ENCODE data around the gene POLE. TPM values are rescaled to one million over a fixed set of nuclear protein-coding genes. Genes with fewer than 3 reads are reported as not detected.

Gene POLE
- total RNA-seq, 4 donors from 2014 or later, result 25.8 to 66.0 (median 36.9) TPM

DNA sequence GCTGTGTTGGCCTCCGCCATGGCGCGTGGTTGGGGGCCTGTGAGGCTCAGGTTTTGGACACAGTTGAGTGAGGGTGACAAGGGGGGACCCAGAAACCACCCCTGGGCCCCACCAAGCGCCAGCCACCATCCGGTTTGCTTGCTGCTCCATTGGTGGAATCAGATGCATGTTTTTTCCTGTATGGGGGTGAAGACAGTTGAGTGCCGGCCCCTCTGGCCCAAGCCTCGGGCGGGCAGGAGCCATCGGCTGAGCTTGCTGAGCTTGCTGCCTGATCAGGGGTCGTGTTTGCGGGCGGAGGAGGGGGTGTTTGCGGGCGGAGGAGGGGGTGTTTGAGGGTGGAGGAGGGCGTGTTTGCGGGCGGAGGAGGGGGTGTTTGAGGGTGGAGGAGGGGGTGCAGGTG is 29.9 kb upstream of the POLE start:
- intact Hi-C loops (cut with DNase I; ENCODE audit: low total_unique reads), result no loop called here
- 87 to 91% methylated on average over 17 of the region's 17 CpGs for WGBS, 2 donors
- TF ChIP-seq, protein P1, sequence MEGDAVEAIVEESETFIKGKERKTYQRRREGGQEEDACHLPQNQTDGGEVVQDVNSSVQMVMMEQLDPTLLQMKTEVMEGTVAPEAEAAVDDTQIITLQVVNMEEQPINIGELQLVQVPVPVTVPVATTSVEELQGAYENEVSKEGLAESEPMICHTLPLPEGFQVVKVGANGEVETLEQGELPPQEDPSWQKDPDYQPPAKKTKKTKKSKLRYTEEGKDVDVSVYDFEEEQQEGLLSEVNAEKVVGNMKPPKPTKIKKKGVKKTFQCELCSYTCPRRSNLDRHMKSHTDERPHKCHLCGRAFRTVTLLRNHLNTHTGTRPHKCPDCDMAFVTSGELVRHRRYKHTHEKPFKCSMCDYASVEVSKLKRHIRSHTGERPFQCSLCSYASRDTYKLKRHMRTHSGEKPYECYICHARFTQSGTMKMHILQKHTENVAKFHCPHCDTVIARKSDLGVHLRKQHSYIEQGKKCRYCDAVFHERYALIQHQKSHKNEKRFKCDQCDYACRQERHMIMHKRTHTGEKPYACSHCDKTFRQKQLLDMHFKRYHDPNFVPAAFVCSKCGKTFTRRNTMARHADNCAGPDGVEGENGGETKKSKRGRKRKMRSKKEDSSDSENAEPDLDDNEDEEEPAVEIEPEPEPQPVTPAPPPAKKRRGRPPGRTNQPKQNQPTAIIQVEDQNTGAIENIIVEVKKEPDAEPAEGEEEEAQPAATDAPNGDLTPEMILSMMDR (IDR thresholded peaks at IDR 0.05), result no peak
- no peak for TF ChIP-seq POLR2A (IDR thresholded peaks at IDR 0.05)
- no peak overlapping the region for H3K4me3 ChIP-seq (ENCODE audit: low read depth, poor library complexity, severe bottlenecking)
- no peak for DNase-seq (ENCODE audit: low spot score in 2 of 2)

DNA sequence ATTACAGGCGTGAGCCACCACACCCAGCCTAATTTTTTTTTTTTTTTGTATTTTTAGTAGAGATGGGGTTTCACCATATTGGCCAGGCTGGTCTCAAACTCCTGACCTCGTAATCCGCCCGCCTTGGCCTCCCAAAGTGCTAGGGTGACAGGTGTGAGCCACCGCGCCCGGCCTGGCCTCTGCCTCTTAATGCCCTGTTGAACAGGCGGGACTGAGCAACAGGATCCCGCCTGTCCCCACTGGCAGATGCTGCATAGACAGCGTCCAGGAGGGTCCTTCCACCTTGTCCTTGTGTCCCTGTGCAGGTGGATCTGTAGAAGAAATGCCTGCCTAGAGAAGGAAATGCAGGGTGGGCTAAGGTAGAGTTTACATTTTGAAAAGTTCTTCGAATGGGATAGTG is 29.2 kb upstream of the POLE start:
- intact Hi-C loops (cut with DNase I; ENCODE audit: low total_unique reads), result no loop called here
- H3K4me3 ChIP-seq (ENCODE audit: low read depth, poor library complexity, severe bottlenecking), result no peak overlapping the region
- 77 to 95% methylated on average over 11 of the region's 11 CpGs for WGBS, 2 donors
- no peak for TF ChIP-seq POLR2A (IDR thresholded peaks at IDR 0.05)
- no peak for DNase-seq (ENCODE audit: low spot score in 2 of 2)

DNA sequence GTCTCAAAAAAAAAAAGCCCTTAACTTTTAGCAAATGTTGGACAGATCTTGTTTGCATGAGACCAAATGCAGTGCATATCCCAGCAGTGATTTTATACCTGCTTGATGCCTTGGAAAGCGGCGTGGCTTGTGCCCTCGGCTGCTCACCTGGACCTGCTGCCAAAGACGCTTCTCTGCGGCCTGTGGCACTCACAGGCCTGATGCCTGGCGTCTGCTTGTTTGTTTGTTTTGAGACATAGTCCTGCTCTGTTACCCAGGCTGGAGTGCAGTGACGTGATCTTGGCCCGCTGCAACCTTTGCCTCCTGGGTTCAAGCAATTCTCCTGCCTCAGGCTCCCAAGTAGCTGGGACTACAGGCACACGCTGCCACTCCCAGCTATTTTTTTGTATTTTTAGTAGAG is 28.7 kb upstream of the POLE start:
- DNase-seq (ENCODE audit: low spot score in 2 of 2), result no peak
- TF ChIP-seq, protein P1 (IDR thresholded peaks at IDR 0.05), result no peak
- no peak for TF ChIP-seq POLR2A (IDR thresholded peaks at IDR 0.05)
- WGBS, 2 donors, result 82 to 90% methylated on average over 9 of the region's 9 CpGs
- intact Hi-C loops (cut with DNase I; ENCODE audit: low total_unique reads), result no loop called here
- no peak overlapping the region for H3K4me3 ChIP-seq (ENCODE audit: low read depth, poor library complexity, severe bottlenecking)

DNA sequence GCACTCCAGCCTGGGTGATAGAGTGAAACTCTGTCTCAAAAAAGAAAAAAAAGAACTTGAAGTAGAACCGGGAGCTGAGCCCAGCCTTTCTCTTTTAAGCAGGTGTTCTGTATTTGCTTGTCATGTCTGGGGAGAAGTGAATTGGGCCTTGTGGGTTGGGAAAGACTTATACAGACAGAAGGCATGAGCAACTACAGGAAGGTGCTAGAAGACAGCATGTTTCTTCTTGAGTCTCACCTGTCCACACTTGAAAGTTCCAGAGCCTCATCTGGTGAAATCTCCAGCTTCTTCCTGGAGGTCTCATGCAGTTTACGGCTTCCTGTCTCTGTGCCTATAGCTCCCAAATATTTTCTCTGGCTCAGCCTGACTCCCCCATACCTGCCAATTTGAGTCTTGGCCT is 26.0 kb upstream of the POLE start:
- no peak overlapping the region for H3K4me3 ChIP-seq (ENCODE audit: low read depth, poor library complexity, severe bottlenecking)
- no peak for TF ChIP-seq POLR2A (IDR thresholded peaks at IDR 0.05)
- TF ChIP-seq, protein P1 (IDR thresholded peaks at IDR 0.05), result no peak
- no peak for DNase-seq (ENCODE audit: low spot score in 2 of 2)
- WGBS, 2 donors, result 52 to 71% methylated on average over 2 of the region's 2 CpGs
- intact Hi-C loops (cut with DNase I; ENCODE audit: low total_unique reads), result no loop called here

DNA sequence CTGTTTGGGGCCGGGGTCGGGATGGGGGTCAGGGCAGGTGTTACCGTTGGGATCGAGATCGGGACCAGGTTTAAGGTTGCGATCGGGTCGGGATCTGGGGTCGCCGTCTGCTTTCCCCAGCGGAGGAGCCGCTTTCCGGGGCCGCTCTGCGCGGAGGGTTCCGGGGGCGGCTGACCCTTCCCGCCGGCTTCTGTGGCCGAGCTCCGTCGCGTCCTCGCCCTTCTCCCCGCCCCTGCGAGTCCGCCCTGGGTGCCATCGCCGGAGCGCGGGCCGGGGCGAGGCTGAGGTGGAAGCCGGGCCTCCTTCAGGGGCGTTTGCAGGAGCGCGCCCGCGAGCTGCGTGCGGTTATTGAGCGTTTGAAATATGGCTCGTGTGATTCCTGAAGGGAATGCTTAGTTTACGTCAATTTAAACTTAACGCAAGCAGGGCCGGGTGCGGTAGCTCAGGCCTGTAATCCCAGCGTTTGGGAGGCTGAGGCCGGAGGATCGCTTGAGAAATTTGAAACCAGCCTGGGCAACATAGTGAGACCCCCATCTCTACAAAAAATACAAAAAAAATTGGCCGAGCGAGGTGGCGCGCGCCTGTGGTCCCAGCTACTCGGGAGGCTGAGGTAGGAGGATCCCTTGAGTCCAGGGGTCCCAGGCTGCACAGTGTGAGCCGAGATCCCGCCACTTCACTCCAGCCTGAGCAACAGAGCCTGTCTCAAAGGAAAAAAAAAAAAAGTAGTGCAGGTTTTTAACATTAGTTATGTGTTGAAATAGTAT is 24.1 kb upstream of the POLE start:
- TF ChIP-seq, protein P1 (IDR thresholded peaks at IDR 0.05), result no peak
- TF ChIP-seq POLR2A (IDR thresholded peaks at IDR 0.05), result no peak
- intact Hi-C loops (cut with DNase I; ENCODE audit: low total_unique reads), result no loop called here
- WGBS, 2 donors, result 18 to 30% methylated on average over 17 to 34 of the region's 59 CpGs
- H3K4me3 ChIP-seq (ENCODE audit: low read depth, poor library complexity, severe bottlenecking), result peak overlapping the region; percentile 71
- DNase-seq (ENCODE audit: low spot score in 2 of 2), result no peak

DNA sequence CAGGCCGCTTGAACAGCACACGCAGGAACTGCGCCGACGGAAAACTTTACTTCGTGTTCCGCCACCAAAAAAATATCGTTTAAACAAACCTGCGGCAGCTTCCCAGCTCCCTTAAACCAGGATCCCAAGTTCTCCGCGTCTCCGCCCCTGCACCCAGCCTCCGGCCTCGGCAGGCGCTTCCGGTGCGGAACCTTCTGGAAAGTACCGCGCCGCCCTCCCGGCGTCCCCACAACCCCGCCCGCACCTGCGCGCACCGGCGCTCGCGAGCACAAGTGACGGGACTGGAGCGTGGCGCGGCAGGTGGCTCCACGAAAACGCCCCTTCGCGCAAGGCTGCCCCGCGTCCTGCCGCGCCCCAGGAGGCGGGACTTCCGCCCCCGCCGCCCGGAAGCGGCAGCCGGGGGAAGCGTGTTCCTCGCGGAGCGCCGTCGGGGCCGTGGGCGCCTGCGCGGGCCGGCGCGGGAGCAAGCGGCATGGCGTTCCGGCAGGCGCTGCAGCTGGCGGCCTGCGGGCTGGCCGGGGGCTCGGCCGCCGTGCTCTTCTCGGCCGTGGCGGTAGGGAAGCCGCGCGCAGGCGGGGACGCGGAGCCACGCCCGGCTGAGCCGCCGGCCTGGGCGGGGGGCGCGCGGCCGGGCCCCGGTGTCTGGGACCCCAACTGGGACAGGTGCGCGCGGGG is 23.4 kb upstream of the POLE start, which contains the start of gene PGAM5:
Gene PGAM5, plus strand, starts transcription at position 438 of the 675 bp plus-strand sequence. Its CDS starts 35 bp downstream, at position 473.
- 1% methylated on average over 21 to 54 of the region's 94 CpGs for WGBS, 2 donors

More for the DNA sequence above, 23.4 kb upstream of the POLE start, which contains the start of gene PGAM5:
- DNase-seq (ENCODE audit: low spot score in 2 of 2), result peak; percentile 65 to 95
- intact Hi-C loops (cut with DNase I; ENCODE audit: low total_unique reads), result no loop called here
- peak within 1 kb of the TSS; percentile 71 for H3K4me3 ChIP-seq (ENCODE audit: low read depth, poor library complexity, severe bottlenecking)
- TF ChIP-seq, protein P1 (IDR thresholded peaks at IDR 0.05), result no peak
- no peak for TF ChIP-seq POLR2A (IDR thresholded peaks at IDR 0.05)

All from lower leg skin (tissue), 4 donors.